ENCODE results near the gene LIME1. TPM values are rescaled to one million over a fixed set of nuclear protein-coding genes. Genes with fewer than 3 reads are reported as not detected.
A peak's percentile ranks its signal among the peaks of the same experiment; 100 is the strongest.

Gene LIME1
- total and polyA plus RNA-seq, 12 donors = 0.22 to 103 (median 8.4) TPM

GRCh38 chr20:63771046-63771707 lies 34.7 kb downstream of the LIME1 start:
- Histone ChIP-seq H3K36me3 (replicated peaks in 1 of 2) (peaks cover 0 to 27% of the 10 kb centered on the region in 2 donors), H3K9me3 (replicated peaks in 1 of 3) (no peaks in the 10 kb centered on the region), H3K4me1 (replicated peaks in 1 of 2) (peaks cover 7 to 25% of the 10 kb centered on the region in 2 donors), H3K27ac (no peak overlapping the region), H3K27me3 (no peaks in the 10 kb centered on the region), H3K4me3 (no peak overlapping the region)
- TF ChIP-seq POLR2A (IDR thresholded peaks at IDR 0.05) (no peak), CTCF (IDR thresholded peaks at IDR 0.05) (no peak)
- intact Hi-C loops (cut with DNase I) = no loop called here
- DNase-seq = no peak
- WGBS, 4 donors = 90 to 94% (median 93%) methylated on average over 17 to 52 of the region's 52 CpGs

GRCh38 chr20:63772781-63773518 lies 36.5 kb downstream of the LIME1 start:
- Histone ChIP-seq H3K9me3 (replicated peaks in 1 of 3) (no peaks in the 10 kb centered on the region), H3K4me1 (replicated peaks in 1 of 2) (peaks cover 7 to 25% of the 10 kb centered on the region in 2 donors), H3K36me3 (replicated peaks in 1 of 2) (peaks cover 0 to 16% of the 10 kb centered on the region in 2 donors), H3K27ac (peak overlapping the region; percentile 10 to 81 (median 76)), H3K27me3 (no peaks in the 10 kb centered on the region), H3K4me3 (no peak overlapping the region)
- 32 to 53% (median 41%) methylated on average over 6 to 20 of the region's 20 CpGs for WGBS, 4 donors
- DNase-seq = peak; percentile 68 to 90 (median 83)
- intact Hi-C loops (cut with DNase I) = no loop called here
- no peak for TF ChIP-seq CTCF (IDR thresholded peaks at IDR 0.05)
- no peak for TF ChIP-seq POLR2A (IDR thresholded peaks at IDR 0.05)

DNA sequence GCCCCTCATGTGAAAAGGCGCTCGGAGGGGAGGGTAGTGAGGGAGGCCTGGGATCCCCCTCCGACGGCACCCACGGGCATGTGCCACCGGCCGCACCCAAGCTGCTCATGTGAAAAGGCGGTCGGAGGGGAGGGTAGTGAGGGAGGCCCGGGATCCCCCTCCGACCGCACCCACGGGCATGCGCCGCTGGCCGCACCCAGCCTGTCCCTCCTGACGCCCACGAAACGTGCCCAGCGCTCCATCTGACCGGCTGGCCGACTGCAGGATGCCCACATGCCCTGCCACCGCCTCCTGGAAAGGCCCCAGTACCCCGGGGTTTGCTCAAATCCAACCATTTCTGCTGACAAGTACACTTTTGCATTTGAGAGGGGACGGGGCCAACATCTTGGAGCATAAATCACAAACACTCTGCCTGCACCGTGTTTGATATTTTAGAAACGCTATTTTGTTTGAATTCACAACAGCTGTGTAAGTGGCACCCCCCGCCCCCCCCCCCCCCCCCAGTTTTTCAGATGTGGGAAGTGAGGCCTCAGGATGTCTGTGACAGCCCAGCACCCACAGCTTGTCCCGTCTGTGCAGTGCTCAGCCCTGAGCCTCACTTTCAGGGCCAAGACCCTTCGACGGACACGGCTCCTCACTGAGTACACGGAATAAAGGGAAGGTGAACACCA lies 37.2 kb downstream of the LIME1 start:
- no peak overlapping the region for H3K4me3 ChIP-seq
- H3K27ac ChIP-seq = peak overlapping the region in 3 of 5 donors; percentile 47 to 80 (median 60)
- TF ChIP-seq CTCF (IDR thresholded peaks at IDR 0.05) (no peak), POLR2A (IDR thresholded peaks at IDR 0.05) (no peak)
- 83 to 91% (median 89%) methylated on average over 26 to 33 of the region's 33 CpGs for WGBS, 4 donors
- H3K9me3 ChIP-seq (replicated peaks in 1 of 3) = no peaks in the 10 kb centered on the region
- H3K27me3 ChIP-seq = no peaks in the 10 kb centered on the region
- peaks cover 0 to 8% of the 10 kb centered on the region in 2 donors for H3K36me3 ChIP-seq (replicated peaks in 1 of 2)
- intact Hi-C loops (cut with DNase I) = no loop called here
- DNase-seq = no peak
- peaks cover 7 to 25% of the 10 kb centered on the region in 2 donors for H3K4me1 ChIP-seq (replicated peaks in 1 of 2)

DNA sequence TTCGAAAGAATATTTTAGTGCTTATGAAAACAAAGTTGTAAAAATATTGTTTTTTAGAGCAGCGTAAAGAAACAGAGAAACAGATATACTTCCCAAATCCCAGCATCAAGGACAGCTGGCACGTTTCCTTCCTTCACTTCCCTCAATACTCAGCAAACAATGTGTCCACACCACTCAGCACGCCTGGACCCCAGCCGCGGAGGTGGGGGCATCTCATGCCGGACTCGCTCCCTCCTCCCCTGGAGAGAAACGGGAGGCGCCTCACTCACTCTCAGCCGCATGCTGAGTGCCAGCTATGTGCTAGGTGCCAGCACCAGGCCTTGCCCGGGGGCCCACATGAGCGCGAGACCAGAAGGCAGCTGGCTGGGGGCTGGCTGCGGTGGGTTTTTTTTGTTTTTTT lies 37.8 kb downstream of the LIME1 start:
- Histone ChIP-seq H3K27me3 (no peaks in the 10 kb centered on the region), H3K36me3 (replicated peaks in 1 of 2) (peaks cover 0 to 2% of the 10 kb centered on the region in 2 donors), H3K4me1 (replicated peaks in 1 of 2) (peaks cover 7 to 25% of the 10 kb centered on the region in 2 donors), H3K27ac (peak overlapping the region in 1 of 5 donors; percentile 60), H3K4me3 (no peak overlapping the region), H3K9me3 (replicated peaks in 1 of 3) (no peaks in the 10 kb centered on the region)
- intact Hi-C loops (cut with DNase I) = no loop called here
- no peak for DNase-seq
- no peak for TF ChIP-seq POLR2A (IDR thresholded peaks at IDR 0.05)
- TF ChIP-seq CTCF (IDR thresholded peaks at IDR 0.05) = no peak
- 76 to 85% (median 77%) methylated on average over 15 of the region's 15 CpGs for WGBS, 4 donors
